ENCODE measurements around the gene ADARB2.

Gene ADARB2

DNA sequence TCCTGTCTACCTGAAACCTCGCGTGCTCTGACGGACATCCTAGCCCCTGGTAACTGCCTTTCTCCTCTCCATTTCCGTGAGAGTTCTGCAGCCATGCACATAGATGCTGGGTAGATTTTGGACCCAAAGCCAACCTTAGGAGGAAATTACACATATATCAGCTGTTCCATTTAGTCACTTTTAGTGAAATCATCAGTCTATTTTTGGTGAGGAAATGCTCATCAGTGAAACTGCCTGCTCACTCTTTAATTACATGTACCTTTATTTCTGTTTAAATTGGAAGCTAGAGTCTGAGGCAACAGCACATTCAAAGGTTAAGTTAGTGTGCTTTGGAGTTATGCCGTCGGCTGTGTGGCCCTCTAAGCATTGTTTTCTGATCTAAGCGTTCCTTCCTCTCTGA is 449.8 kb downstream of the ADARB2 start:
- no peak for DNase-seq (ENCODE audit: low read depth)

DNA sequence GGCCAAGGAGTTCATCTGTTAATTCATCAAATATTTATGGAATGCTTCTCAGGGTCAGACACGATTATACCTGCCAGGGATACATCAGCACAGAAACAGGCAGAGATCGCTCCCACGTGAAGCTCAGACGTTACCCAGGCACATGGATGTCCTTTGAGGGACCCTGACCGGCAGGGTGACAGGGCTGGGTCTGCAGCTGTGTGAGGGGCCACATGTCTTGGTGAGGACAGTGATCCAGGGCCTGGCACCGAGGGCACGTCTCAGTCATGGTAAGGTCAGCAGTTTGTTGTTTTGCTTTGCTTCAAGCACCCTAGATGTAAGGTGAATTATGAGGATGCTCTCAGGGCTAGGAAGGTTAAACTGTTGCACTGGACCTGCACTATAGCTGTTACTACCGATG is 453.2 kb downstream of the ADARB2 start:
- DNase-seq (ENCODE audit: low read depth): no peak

DNA sequence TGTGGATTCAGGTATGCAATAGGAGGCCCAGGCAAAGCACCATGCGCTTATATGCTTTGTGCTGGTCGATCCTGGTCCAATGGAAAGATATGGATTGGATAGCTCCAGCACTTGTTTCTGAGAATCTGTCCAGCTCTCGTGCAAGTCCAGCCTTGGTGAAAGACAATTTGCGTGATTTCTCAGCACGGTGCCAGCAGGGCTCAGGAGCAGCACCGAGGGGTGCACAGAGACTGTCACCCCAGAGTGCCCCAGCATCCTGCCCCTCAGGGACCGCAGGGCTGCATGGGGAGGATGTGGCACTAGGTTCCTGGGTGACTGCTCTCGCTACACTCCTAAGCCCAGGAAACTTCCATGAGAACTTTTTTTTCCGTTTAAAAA is 455.9 kb downstream of the ADARB2 start:
- DNase-seq (ENCODE audit: low read depth): no peak

DNA sequence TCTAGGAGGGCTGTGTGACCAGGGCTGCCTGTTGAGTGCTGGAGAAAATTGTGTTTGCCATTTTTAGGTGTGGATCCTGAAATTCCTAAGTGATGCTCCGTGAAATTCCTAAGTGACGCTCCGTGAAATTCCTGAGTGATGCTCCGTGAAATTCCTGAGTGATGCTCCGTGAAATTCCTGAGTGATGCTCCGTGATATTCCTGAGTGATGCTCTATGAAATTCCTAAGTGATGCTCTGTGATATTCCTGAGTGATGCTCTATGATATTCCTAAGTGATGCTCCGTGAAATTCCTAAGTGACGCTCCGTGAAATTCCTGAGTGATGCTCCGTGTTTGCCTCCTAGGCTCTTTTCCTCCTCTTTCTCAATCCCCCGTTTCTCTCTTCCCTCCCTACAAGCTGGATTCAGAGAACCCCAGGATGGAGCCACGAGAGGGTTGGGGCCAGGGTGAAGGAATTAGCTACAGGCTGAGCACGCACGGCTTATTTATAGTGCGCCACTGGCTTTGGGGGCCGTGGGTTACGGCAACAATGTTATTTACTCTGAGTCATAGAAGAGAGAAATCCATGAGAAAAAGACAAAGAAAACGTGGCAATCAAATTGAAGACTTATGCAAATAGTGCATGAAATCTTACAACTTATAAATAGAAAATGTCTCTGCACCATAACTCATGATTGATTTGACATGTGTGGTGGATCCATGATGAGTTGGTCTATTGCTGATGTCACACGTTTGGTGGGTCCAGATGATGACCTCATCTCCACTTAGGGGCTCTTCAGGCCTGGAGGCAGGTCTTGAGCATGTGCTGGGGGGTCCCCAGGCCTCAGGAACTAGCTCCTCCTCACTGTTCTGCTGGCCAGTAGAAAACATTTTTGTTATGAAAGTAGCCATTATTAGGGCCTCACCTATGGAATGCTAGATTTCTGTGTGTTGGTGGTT is 456.6 kb downstream of the ADARB2 start:
- DNase-seq (ENCODE audit: low read depth): no peak

DNA sequence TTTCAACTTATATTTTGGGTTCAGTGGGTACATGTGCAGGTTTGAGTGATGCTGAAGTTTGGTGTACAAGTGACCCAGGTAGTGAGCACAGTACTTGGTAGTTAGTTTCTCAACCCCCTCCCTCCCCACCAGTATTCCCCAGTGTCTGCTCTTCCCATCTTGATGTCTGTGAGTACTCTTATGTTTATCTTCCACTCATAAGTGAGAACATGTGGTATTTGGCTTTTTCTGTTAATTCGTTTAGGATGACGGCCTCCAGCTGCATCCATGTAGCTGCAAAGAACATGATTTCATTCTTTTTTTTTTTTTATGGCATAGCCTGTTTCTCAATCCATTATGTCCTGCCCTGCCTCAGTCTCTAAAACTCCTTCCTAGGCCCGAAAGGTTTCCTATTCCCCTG is 459.0 kb downstream of the ADARB2 start:
- no peak for DNase-seq (ENCODE audit: low read depth)

DNA sequence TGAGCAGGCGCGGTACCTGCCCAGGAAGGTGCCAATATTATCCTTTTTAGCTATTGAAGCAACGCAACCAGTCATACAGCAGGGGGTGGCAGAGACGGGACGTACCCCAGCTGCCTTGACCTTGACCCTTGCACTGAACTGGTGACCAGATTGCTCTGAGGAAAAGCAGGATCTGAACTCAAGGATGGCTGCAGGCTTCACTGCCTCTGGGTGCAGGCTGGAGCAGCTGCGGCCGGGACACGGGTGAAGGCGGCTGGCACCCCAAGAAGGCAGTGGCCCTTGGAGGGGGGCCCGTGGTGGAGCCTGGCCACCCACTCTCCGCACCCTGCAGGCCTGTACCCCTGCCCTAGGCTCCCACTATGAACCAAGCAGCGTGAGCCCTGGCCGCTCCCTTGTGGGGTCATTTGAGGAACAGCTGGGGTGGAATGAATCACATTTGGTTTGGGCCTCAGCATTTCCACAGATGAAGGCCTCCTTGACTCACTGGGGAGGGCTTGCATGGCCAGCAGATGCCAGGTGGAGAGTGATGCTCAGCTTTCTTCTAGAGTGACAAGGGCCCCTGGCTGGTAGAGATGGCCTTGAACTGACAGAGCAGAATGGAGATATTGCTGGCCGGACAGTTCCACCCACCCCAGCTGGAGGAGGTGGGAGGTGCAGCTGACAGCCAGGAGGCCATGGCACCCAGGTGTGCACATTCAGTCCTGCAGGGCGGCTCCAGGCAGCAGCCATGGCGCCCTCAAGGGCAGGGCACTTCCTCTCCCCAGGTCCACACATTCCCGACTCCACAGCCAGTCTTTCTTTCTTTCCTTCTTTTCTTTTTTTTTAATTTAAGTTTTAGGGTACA is 462.4 kb downstream of the ADARB2 start:
- no peak for DNase-seq (ENCODE audit: low read depth)

DNA sequence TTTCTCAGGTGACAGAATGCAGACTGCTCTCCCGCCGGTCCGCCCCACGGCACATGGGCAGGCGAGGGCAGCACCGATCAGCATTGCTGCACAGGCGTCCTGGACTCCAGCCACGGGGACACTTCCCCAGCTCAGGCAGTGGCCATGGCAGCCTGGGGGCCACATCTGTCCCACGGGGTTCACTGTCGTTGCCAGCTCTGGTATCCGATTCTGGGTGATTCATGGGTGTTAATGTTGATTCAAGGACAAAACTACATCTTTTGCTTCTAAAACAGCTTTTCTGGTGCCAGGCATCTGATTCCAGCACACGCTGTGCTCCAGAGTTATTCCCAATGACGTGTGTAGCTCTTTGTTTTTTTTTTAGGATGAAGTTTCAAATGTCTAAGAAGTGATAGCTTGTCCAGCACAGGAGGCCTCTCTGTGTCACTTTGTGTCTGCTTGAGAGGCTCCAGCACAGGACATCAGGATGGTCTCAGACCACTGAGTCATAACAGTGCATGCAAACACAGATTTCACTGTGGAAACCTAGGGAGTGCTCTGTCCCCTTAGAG is 463.1 kb downstream of the ADARB2 start:
- DNase-seq (ENCODE audit: low read depth): no peak

DNA sequence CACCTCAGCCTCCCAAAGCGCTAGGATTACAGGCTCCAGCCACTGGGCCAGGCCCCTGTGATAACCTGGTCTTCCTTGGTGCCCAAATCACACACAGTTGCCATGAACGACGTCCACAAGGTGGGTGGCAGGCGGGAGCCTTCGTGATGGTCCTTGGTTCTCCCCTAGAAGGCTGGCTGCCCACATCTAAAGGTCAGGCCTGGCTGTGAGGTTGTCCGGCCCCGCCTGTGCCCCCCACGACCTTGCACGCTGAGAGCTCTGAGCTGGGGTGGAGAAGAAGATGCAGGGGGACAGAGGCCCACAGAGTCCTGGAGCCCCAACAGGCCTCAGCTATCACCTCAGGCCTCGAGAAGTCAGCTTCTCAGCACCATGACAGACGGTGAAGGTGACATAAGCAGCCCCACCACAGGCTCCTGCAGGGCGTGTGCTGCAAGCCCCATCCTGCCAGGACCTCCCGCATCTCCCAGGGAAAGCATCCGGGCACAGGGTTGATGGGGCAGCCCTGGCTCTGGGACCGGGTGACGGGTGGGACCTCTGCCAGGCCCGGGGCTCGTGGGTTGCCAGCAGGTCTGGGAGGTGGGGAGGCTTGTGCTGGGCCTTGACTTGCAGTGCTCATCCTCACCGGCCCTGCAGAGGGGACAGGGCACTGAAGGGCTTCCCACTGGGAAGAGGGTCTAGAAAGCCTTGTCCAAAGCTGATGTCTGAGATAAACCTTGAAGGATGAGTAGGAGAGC is 463.8 kb downstream of the ADARB2 start:
- no peak for DNase-seq (ENCODE audit: low read depth)

DNA sequence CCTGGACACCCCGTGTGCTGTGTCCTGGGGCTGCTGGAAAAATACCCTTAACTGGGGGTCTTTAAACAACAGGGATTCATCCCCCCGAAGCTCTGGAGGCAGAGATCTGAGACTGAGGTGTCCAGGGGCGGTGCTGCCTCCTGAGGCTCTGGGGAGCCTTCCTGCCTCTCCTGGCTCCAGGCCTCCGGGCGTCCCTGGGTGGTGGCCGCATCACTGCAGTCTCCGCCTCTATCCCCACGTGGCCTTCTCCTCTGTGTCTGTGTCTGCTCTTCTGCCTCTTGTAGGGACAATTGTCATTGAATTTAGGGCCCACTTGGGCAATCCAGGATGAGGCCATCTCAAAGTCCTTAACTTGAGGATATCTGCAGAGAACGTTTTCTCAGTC is 464.6 kb downstream of the ADARB2 start:
- DNase-seq (ENCODE audit: low read depth): no peak

DNA sequence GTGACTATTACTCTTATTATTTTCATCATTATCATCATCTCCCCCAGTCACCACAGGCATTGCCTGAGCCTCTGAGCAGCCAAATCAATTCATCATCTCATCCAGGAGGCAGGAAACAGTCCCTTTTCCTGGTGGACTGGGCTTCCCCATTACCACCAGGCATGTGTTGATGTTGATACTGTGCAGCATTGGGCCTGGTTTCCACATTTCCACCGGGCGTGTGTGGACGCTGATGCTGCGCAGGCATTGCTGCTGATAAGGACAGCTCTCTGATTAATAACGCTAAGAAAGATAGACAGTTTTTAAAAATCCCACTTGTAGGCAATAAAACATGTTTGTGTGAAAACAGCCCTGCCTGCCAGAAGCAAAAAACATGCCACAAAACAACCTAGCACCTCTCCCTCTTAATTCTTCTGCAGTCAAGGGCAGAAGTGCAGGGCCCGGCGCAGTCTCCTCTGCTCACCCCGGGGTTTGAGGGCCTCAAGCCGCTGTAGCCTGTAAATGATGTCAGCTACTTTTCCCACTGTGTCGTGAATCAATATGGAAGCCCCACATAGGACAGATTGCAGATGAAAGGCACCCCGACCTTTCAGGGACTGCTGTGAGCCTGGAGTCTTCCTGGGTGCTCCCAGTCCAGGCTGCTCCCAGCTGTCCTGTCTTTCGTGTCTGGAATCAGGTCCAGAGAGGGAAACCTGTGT is 465.1 kb downstream of the ADARB2 start:
- DNase-seq (ENCODE audit: low read depth): no peak

DNA sequence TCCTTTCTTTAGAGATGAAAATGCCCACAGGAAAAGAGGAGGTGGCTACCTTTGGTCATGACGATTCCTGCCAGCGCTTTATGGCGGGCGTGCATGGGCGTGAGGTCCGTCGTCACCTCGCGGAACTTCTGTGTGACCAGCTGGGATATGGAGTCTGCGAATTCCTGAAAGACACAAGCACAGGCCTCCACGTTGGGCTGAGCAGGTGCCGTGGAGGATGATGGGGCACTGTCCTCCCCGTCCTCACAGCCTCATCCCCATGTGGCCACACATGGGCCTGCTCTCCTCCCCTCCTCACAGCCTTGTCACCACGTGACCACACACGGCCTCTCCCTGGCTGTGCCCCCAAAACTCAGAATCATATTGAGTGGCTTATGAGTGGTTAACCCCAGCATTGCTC is 466.4 kb downstream of the ADARB2 start:
- no peak for DNase-seq (ENCODE audit: low read depth)

DNA sequence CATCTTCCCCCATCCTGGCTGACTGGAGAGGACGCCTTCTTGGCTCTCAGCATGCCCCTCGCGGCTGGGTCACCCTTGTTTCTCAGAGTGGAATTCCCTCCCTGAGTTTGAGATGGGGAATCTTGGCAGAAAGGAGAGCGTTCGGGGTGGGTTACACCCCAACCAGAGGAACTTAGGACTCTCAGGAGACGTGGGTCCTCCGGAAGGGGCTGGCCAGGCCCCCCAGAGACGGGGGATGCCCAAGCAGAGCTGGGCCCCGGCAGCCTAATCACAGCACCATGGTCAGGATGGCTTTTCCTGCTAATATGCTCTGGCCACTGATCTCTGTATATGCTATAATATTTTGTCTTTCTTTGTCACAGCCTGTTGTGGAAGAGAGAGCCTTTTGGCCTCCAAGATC is 466.8 kb downstream of the ADARB2 start:
- DNase-seq (ENCODE audit: low read depth): no peak

DNA sequence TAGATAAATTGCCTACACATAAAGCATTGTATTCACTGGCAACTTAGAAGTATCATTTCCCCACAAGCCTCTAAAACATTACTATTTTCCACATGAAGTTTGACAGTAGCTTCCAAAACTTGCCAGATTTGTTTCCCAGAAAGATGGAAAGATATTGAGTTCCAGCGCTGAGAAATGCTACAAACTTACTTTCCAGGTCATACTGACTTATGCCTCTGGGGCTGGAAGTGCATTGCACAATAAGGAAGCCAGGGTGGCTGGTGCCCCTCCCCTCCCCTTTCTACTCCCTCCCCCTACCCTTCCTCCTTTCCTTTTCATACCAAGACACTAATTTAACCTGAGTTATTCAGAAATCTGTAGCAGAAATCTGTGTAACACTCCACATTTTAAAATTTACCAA is 468.5 kb downstream of the ADARB2 start:
- no peak for DNase-seq (ENCODE audit: low read depth)

DNA sequence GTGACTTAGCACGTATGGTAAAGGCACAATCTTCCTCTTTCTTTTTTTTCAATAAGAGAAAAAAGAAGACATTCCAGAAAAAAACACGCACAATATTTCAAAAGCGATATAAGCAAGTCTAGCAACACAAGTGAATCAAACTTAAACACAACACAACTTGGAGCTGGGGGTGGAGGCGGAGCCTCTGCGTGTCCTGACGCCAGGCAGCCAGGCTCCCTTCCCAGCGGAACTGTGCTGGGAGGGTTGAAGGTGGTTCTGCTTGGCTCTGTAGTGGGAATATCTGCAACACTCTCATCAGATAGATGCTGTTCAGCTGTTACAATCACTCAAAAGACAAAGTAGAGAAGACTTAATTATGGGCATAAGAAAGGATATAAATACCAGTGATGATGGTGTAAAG is 469.8 kb downstream of the ADARB2 start:
- DNase-seq (ENCODE audit: low read depth): no peak

DNA sequence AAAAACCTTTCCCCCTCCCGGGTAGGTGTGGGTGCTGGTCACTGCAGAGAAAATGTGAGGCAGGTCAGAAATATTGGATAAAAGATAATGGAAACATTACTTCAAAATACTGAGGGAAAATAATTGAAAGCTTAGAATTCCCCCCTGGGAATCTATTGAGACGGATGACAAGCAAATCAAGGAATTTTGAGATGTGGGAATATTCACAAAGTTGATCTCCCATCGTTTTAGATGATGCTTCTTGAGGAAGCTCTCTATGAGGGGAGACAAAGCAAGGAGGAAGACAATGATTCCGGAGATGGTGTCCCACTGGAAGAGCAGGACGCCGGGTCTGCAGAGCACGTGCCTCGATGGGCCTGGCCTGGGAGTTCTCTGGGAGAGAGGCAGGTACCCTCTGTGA is 470.2 kb downstream of the ADARB2 start:
- no peak for DNase-seq (ENCODE audit: low read depth)

DNA sequence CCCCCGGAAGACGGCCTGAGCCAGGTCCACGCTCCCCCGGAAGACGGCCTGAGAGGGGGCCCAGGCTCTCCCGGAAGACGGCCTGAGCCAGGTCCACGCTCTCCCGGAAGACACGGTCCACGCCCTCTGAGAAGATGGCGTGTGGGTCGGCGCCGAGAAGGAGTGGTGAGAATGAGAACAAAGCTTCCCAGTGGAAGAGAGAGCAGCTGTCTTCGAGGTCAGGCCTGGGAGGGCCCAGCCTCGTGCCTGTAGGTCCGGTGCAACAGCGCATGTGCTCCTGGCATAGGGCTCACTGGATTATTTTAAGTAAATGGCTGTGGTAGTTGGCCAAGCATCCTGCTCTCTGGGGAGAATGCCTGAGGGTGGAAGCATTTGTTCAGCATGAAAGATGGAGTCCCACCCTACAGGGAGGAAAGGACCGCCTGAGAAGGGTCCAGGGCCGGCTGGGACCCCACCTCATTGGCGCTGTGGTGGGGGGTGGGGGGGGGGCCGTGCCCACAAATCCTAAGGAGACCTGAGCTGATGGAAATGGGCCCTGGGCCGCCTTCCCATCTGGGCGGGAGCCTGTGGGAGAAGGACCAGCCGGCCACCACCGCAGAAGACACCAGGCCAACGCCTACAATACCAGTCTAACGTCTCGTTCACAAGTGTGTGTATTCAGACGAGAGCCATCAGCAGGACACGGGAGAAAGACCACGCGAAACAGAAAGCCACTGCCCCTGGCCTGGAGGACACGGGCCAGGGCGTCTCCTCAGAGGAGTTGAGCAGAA is 471.1 kb downstream of the ADARB2 start:
- no peak for DNase-seq (ENCODE audit: low read depth)

DNA sequence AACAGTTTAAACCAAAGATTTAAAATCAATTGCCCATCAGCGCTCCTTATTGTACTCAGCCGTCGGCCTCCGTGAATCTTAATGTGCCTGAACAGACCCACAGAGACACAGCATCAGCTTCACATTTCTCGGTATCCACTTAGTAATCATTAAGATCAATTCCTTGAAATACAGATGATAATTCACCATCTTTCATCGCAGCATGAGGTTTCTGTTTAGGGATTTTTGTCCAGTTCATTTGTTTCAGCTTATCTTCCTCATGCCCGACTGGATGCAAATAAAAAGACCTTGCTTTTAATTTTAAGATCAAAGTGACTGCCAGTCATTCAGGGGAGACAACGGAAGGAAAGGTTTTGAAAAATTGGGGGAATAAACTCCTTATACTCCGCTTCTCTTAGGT is 473.3 kb downstream of the ADARB2 start:
- DNase-seq (ENCODE audit: low read depth): no peak

DNA sequence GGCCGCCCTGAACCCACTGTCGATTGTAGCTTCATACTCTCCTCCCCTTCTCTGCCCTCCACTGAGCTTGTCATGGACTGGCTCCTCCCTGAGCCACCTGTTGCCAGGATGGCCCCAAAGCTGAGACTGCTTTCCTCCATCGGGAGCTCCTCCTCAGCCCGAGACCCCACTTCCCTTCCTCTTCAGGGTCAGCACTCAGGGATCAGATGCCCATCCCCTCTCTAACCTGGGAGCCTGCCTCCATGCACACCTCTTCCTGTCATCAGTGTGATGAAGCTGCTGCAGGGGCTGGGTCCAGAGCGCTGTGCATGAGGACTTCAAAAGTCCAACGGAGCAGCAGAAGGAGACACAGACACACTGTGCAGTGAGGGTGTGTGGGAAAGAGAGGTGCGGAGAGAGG is 480.1 kb downstream of the ADARB2 start:
- no peak for DNase-seq (ENCODE audit: low read depth)

DNA sequence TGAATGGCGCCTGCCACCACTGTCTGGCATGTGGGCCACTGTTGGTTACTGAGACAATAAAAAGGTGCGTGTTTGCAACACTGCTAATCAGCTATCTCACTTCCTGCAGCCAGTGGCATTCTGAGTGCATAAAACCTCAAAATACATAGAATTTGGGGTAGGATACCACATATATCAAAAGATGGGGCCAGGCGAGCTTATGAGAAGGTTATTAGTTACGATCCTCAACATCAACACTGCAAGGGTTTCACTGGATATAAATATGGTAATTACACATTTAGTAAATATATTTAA is 480.9 kb downstream of the ADARB2 start:
- no peak for DNase-seq (ENCODE audit: low read depth)

DNA sequence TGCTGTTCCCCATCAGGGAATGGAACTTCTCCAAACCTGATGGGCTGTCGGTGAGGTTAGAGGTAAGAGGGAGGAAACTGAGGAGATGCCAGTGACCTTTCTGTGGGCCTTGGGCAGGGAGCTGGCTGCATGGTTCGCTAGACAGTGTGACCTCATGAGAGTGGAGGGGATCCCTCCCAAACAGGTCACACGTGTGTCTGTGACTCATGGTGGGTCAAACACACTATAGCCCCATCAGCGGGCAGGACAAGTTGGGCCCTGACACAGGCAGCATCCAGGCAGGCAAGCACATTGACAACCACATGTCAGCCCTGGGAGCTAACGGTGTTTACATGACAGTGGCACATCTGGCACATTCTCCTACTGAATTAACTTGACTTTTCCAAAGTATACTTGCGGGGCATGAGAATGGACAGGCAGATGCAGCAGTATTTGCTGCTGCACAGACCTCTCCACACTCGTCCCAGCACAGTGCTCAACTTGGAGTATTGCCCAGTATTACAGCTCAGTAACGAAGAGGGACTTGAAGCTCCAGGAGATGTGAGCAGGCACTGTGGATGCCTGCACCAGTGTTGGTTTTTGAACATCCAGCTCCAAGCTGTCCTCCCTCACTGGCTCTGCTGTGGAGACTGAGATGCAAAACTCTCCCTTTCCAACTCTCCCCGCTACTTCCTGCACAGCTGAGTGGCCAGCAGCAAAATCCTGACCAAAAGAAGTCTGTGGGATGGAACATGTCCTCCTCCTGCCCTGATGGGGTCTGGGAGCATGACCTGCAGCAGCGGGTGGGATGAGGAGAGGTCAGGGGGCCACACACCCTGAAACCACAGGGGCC is 481.5 kb downstream of the ADARB2 start:
- DNase-seq (ENCODE audit: low read depth): no peak

All from HS-5 (cell line).